Kidney epithelial cell (primary cell): ENCODE data around the gene BUD31. TPM values are rescaled to one million over a fixed set of nuclear protein-coding genes. Genes with fewer than 3 reads are reported as not detected.

Experiments used
- DNase-seq: peaks from one replicate; pipeline ENCODE4 v3.0.0-alpha.2; 2010; ENCODE audit warnings: low read depth
- H3K27me3 ChIP-seq: 2 replicates; pipeline ENCODE4 v1.6.0; 2011; ENCODE audit warnings: low read length; ENCODE audit not compliant: control insufficient read depth, insufficient read depth
- H3K36me3 ChIP-seq: 2 replicates; pipeline ENCODE4 v1.5.1; 2011; ENCODE audit warnings: low read length; ENCODE audit not compliant: control insufficient read depth, insufficient read depth
- H3K4me3 ChIP-seq: 2 replicates; pipeline ENCODE4 v1.5.1; 2011; ENCODE audit warnings: low read depth, mild to moderate bottlenecking, control low read depth, low read length
- total RNA-seq: library from RNA; depleted of rRNA; stranded (reverse); fragments of >200 nt; gene quantifications from 2 replicates; pipeline ENCODE4 v1.2.3, GENCODE V29; 2015
- TF ChIP-seq, protein P1 (sequence below): IDR thresholded peaks from 2 replicates; pipeline ENCODE4 v1.5.1; 2011; ENCODE audit warnings: mild to moderate bottlenecking, moderate library complexity, low read length, control low read depth, inconsistent platforms; ENCODE audit not compliant: insufficient read depth, poor library complexity, severe bottlenecking

Gene BUD31
- total RNA-seq, 1 donor from 2014 or later, result 153 TPM

DNA sequence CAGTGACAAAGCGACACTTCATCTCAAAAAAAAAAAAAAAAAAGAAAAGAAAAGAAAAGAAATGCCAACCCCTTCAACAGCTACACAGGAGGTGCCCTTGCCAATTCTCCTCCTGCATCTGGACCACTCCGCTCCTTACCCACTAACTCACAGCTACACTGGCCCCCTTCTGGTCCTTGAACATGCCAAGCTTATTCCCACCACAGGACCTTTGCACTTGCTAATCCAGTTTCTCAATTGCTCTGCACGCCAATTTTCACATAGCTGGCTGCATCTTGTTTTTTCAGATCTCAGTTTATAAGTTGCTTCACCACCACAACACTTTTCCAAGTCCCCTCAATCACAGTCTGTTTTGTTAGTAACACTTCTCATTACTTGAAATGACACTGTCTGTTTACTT lies 5.9 kb upstream of the BUD31 start:
- TF ChIP-seq, protein P1, sequence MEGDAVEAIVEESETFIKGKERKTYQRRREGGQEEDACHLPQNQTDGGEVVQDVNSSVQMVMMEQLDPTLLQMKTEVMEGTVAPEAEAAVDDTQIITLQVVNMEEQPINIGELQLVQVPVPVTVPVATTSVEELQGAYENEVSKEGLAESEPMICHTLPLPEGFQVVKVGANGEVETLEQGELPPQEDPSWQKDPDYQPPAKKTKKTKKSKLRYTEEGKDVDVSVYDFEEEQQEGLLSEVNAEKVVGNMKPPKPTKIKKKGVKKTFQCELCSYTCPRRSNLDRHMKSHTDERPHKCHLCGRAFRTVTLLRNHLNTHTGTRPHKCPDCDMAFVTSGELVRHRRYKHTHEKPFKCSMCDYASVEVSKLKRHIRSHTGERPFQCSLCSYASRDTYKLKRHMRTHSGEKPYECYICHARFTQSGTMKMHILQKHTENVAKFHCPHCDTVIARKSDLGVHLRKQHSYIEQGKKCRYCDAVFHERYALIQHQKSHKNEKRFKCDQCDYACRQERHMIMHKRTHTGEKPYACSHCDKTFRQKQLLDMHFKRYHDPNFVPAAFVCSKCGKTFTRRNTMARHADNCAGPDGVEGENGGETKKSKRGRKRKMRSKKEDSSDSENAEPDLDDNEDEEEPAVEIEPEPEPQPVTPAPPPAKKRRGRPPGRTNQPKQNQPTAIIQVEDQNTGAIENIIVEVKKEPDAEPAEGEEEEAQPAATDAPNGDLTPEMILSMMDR, result no peak
- no peak for DNase-seq
- Histone ChIP-seq H3K4me3 (no peak overlapping the region), H3K27me3 (no peaks in the 10 kb centered on the region), H3K36me3 (peaks cover 5% of the 10 kb centered on the region)

GRCh38 chr7:99403764-99404163 lies 5.0 kb upstream of the BUD31 start:
- no peak for DNase-seq
- TF ChIP-seq, protein P1, result no peak
- no peaks in the 10 kb centered on the region for H3K27me3 ChIP-seq
- peaks cover 5% of the 10 kb centered on the region for H3K36me3 ChIP-seq
- H3K4me3 ChIP-seq, result no peak overlapping the region

DNA sequence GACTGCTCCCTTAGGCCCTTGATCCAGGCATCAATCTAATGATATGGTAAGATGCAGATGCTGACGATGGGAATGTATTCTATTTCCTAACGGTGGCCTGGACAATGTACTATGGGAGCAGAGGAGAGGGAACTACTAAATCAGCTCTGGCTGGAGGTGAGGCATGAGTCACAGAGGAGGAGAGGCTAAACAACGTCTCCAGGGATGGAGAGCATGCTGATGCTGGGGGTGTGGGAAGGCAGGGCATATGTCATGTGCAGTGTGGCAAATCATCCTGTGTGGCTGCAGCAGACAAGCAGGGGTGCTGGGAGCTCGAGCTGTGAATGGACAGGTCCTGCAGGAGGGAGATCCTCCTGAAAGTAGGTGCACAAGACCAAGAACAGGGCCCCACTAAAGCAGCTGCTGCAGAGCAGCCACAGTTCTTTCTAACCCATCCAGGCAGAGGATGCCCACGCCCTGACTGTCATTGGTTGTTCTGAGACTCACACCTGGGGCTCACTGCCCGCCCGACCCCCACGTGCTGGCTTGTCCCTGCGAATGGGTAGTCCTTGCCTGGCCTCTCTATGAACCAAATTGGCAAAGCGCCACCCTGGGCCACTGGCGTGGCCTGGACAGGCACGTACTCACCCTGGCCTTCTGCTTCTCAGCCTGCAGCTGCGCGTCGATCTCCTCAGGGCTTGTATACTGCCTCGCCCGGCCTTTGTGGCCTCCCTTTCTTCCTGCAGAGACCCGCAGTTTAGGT lies 4.4 kb upstream of the BUD31 start:
- TF ChIP-seq, protein P1, result no peak
- Histone ChIP-seq H3K36me3 (peaks cover 5% of the 10 kb centered on the region), H3K27me3 (no peaks in the 10 kb centered on the region), H3K4me3 (no peak overlapping the region)
- DNase-seq, result no peak

DNA sequence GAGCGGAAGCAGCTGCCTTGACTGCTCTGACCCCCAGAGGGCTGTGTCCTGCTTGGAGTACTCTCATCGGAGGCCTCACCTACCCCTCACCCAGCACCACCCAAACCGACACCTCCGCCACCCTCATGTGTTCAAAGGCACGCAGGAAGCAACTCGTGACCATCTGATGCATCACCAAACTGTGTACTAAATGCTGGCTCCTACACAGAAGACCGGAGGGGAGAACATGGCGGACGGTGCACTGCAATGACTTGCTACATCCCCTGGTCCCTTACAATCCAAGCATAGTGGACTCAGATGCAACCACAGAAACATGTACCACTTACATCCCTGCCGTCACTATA lies 3.8 kb upstream of the BUD31 start:
- Histone ChIP-seq H3K27me3 (no peaks in the 10 kb centered on the region), H3K4me3 (no peak overlapping the region), H3K36me3 (peaks cover 3% of the 10 kb centered on the region)
- TF ChIP-seq, protein P1, result no peak
- no peak for DNase-seq

DNA sequence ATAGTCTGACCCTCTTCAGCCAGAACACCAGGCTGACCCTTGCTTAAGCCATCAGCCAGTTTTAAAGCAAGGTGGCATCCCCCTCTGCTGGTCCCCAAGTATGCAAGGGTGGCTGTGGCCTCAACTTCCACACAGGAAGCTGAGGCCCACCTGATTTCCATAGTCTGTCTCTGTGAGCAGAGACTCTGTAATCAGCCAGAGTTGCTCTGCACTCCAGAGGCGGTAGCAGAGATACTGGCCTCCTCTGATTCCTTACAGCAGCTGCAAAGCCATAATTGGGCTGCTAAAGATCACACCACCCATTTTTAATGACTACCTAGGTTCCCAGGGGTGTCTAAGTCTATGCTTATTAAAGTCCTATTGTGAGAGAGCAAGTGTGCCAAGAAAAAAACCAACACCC lies 2.2 kb upstream of the BUD31 start:
- TF ChIP-seq, protein P1, result no peak
- Histone ChIP-seq H3K4me3 (no peak overlapping the region), H3K36me3 (peaks cover 3% of the 10 kb centered on the region), H3K27me3 (no peaks in the 10 kb centered on the region)
- DNase-seq, result no peak

DNA sequence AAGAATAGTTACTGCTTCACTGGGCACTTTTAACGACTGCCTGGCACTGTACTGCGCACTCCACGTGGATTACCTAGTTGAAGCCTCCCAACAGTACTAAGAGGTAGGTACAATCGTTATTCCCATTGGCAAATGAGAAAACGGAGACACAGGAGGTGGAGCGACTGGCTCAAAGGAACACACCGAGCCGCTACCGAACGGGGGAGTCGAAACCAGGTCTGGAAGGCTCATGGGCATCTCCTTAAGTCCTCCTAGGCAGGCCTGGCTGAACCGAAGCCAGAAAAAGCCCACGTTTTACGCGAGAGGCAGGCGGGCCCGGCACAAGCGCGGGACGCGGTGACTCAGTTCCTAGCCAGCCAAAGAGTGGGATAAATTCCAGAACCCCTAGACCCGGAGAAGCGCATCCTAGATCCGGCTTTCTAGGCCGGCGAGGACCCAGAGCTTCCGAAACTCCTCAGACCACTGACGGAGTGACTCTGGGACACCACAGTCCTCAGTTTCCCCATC lies 844 bp upstream of the BUD31 start:
- peaks cover 2% of the 10 kb centered on the region for H3K36me3 ChIP-seq
- TF ChIP-seq, protein P1, result no peak
- no peak for DNase-seq
- peak overlapping the region; percentile 99 for H3K4me3 ChIP-seq
- H3K27me3 ChIP-seq, result no peaks in the 10 kb centered on the region
